ENCODE measurements around the gene AKAIN1.

Gene AKAIN1

GRCh38 chr18:5103286-5103685 is 93.8 kb downstream of the AKAIN1 start:
- no peak overlapping the region for H3K4me3 ChIP-seq (replicated peaks; ENCODE audit: insufficient read depth, low read length)
- TF ChIP-seq CTCF (IDR thresholded peaks at IDR 0.05; ENCODE audit: insufficient read depth, low read length) (no peak), SPI1 (IDR thresholded peaks at IDR 0.05; ENCODE audit: borderline replicate concordance, low read depth) (no peak), REST (IDR thresholded peaks at IDR 0.05; ENCODE audit: insufficient replicate concordance, low read depth) (no peak), POLR2AphosphoS5 (IDR thresholded peaks at IDR 0.05; ENCODE audit: low read depth) (no peak), GABPA (IDR thresholded peaks at IDR 0.05; ENCODE audit: low read depth) (no peak)
- H3K27ac ChIP-seq (replicated peaks), result no peak overlapping the region
- no peak for DNase-seq (ENCODE audit: low read depth in 1 of 2, low spot score in 1 of 2)
- no peaks in the 10 kb centered on the region for H3K27me3 ChIP-seq (ENCODE audit: insufficient read depth, poor library complexity, severe bottlenecking)

GRCh38 chr18:5097116-5097703 is 99.8 kb downstream of the AKAIN1 start:
- DNase-seq (ENCODE audit: low read depth in 1 of 2, low spot score in 1 of 2), result no peak
- no peaks in the 10 kb centered on the region for H3K27me3 ChIP-seq (ENCODE audit: insufficient read depth, poor library complexity, severe bottlenecking)
- no peak overlapping the region for H3K4me3 ChIP-seq (replicated peaks; ENCODE audit: insufficient read depth, low read length)
- H3K27ac ChIP-seq (replicated peaks), result no peak overlapping the region
- no peak for TF ChIP-seq GABPA (IDR thresholded peaks at IDR 0.05; ENCODE audit: low read depth)
- no peak for TF ChIP-seq POLR2AphosphoS5 (IDR thresholded peaks at IDR 0.05; ENCODE audit: low read depth)
- TF ChIP-seq SPI1 (IDR thresholded peaks at IDR 0.05; ENCODE audit: borderline replicate concordance, low read depth), result no peak
- TF ChIP-seq CTCF (IDR thresholded peaks at IDR 0.05; ENCODE audit: insufficient read depth, low read length), result no peak

GRCh38 chr18:5095239-5095638 is 101.8 kb downstream of the AKAIN1 start:
- DNase-seq (ENCODE audit: low read depth in 1 of 2, low spot score in 1 of 2), result no peak
- Histone ChIP-seq H3K4me3 (replicated peaks; ENCODE audit: insufficient read depth, low read length) (no peak overlapping the region), H3K27me3 (ENCODE audit: insufficient read depth, poor library complexity, severe bottlenecking) (no peaks in the 10 kb centered on the region), H3K27ac (replicated peaks) (no peak overlapping the region)
- peak; percentile 76 for TF ChIP-seq SPI1 (IDR thresholded peaks at IDR 0.05; ENCODE audit: borderline replicate concordance, low read depth)
- peak; percentile 72 for TF ChIP-seq REST (IDR thresholded peaks at IDR 0.05; ENCODE audit: insufficient replicate concordance, low read depth)
- no peak for TF ChIP-seq GABPA (IDR thresholded peaks at IDR 0.05; ENCODE audit: low read depth)

- Histone ChIP-seq H3K4me3 (replicated peaks; ENCODE audit: insufficient read depth, low read length) (no peak overlapping the region), H3K27me3 (ENCODE audit: insufficient read depth, poor library complexity, severe bottlenecking) (no peaks in the 10 kb centered on the region), H3K27ac (replicated peaks) (no peak overlapping the region)
- DNase-seq (ENCODE audit: low read depth in 1 of 2, low spot score in 1 of 2), result no peak
- TF ChIP-seq SPI1 (IDR thresholded peaks at IDR 0.05; ENCODE audit: borderline replicate concordance, low read depth) (no peak), POLR2AphosphoS5 (IDR thresholded peaks at IDR 0.05; ENCODE audit: low read depth) (no peak), GABPA (IDR thresholded peaks at IDR 0.05; ENCODE audit: low read depth) (no peak), REST (IDR thresholded peaks at IDR 0.05; ENCODE audit: insufficient replicate concordance, low read depth) (no peak), CTCF (IDR thresholded peaks at IDR 0.05; ENCODE audit: insufficient read depth, low read length) (no peak)
These were observed 103.2 kb downstream of the AKAIN1 start for GRCh38 chr18:5093902-5094301.

All from HL-60 (cell line).